Ectodermal cell (in vitro differentiated cells): Measurements from ENCODE around the gene STXBP6.
"Not testable (repeated sequence)": the region's sequence is repeated elsewhere in the genome, so short reads cannot be mapped to it uniquely, and the experiment has no call there.

Source experiments
- H3K27ac ChIP-seq: 2 replicates; pipeline ENCODE4 v1.7.0; 2013; ENCODE audit warnings: mild to moderate bottlenecking, low read depth, low read length; ENCODE audit not compliant: insufficient read depth, poor library complexity, severe bottlenecking
- H3K27me3 ChIP-seq: 2 replicates; pipeline ENCODE4 v1.7.0; 2013; ENCODE audit warnings: mild to moderate bottlenecking, low read length; ENCODE audit not compliant: insufficient read depth, control insufficient read depth, poor library complexity, severe bottlenecking
- H3K36me3 ChIP-seq: one replicate; pipeline ENCODE4 v1.7.0; 2013; ENCODE audit warnings: low read length; ENCODE audit not compliant: control insufficient read depth, insufficient read depth
- H3K4me1 ChIP-seq: one replicate; pipeline ENCODE4 v1.7.0; 2013; ENCODE audit warnings: low read length; ENCODE audit not compliant: control insufficient read depth, insufficient read depth
- H3K4me3 ChIP-seq: 2 replicates; pipeline ENCODE4 v1.7.0; 2013; ENCODE audit warnings: low read depth, low read length, control low read depth; ENCODE audit not compliant: insufficient read depth
- H3K9me3 ChIP-seq: 2 replicates; pipeline ENCODE4 v1.7.0; 2013; ENCODE audit warnings: mild to moderate bottlenecking, low read length, moderate library complexity; ENCODE audit not compliant: control insufficient read depth
- WGBS, 2 experiments: methylation state at CpG; one replicate each; pipeline ENCODE4 v1.1.7; 2013; ENCODE audit warnings: missing lambda C conversion rate in 2 of 2; 5-methylcytosine and 5-hydroxymethylcytosine counted together

Gene STXBP6

DNA sequence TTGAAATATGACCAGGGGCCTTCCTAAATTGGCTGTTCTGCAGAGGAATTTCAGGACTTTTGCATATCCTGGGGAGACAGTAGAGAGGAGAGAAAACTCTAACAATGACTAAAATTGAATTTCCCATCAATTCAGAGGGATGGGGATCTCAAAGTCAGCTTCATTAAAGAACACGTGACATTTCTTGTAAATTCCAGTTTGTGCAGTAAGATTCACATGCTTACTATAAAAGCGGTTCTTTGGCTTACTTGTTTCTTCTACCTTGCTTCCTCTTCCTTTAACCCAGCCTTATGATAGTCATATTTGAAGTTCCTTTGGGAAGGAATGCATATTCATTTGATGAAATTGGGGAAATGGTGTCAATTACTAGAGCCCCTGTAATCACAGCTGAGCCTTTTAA, 272.3 kb downstream of the STXBP6 start:
- H3K4me1 ChIP-seq, result no peaks in the 10 kb centered on the region
- WGBS, 2 experiments, result 100% methylated on average over 2 of the region's 2 CpGs
- no peak overlapping the region for H3K4me3 ChIP-seq
- no peaks in the 10 kb centered on the region for H3K27me3 ChIP-seq
- no peak overlapping the region for H3K27ac ChIP-seq
- no peaks in the 10 kb centered on the region for H3K9me3 ChIP-seq
- H3K36me3 ChIP-seq, result no peaks in the 10 kb centered on the region

- Histone ChIP-seq H3K27me3 (no peaks in the 10 kb centered on the region), H3K4me3 (no peak overlapping the region), H3K27ac (no peak overlapping the region), H3K36me3 (no peaks in the 10 kb centered on the region), H3K9me3 (no peaks in the 10 kb centered on the region), H3K4me1 (no peaks in the 10 kb centered on the region)
- WGBS, 2 experiments, result 85 to 87% methylated on average over 8 of the region's 8 CpGs
These were observed 274.0 kb downstream of the STXBP6 start for GRCh38 chr14:24775950-24776349.

DNA sequence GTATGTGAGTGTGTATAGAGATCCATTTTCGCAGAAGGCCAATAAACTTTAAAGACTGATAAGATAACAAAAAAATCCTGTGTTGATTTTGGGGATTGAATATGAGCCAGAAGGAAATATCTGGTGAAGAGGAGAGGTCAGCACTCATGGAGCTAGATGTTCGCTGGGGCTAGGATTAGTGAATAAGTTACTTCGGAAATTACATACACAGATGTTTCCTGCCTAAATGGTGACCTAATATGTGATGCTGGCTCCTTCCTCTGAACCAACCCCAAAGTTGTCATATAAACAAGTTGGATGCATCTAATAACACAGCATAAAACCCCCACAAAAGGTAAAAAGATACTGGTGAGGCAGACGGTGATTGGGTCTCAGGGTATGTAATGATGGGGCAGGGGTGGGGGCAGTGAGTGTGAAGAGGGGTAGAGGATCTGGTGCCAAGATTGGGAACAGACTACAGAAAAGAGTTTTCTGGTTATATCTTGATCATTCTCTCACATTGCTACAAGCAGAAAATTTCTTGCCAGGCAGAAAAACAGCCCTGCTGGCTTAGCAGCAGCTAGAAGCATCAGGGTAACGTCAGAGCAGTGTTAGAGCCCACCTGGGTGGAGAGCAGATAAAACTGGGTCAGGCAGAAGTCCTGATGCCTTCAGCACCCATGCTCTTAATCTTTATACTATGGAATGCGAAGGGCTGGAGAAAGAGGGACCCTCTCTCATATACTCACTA, 275.6 kb downstream of the STXBP6 start:
- Histone ChIP-seq H3K4me3 (no peak overlapping the region), H3K36me3 (no peaks in the 10 kb centered on the region), H3K9me3 (no peaks in the 10 kb centered on the region), H3K27me3 (no peaks in the 10 kb centered on the region), H3K27ac (no peak overlapping the region), H3K4me1 (no peaks in the 10 kb centered on the region)
- WGBS, 2 experiments, result 76 to 77% methylated on average over 6 of the region's 6 CpGs

- WGBS, 2 experiments, result no CpG with 5 or more reads among the region's 1 CpG
- H3K4me1 ChIP-seq, H3K27ac ChIP-seq: not testable (repeated sequence)
These were observed 276.4 kb downstream of the STXBP6 start for GRCh38 chr14:24773564-24773963.

GRCh38 chr14:24766434-24766833, 283.5 kb downstream of the STXBP6 start:
- WGBS, 2 experiments, result 47 to 50% methylated on average over 2 of the region's 2 CpGs
- Histone ChIP-seq H3K9me3 (no peaks in the 10 kb centered on the region), H3K4me1 (no peaks in the 10 kb centered on the region), H3K27me3 (no peaks in the 10 kb centered on the region), H3K36me3 (no peaks in the 10 kb centered on the region), H3K27ac (no peak overlapping the region), H3K4me3 (no peak overlapping the region)

More at GRCh38 chr14:24773564-24773963, 276.4 kb downstream of the STXBP6 start:
- H3K9me3 ChIP-seq, H3K4me3 ChIP-seq, H3K27me3 ChIP-seq, H3K36me3 ChIP-seq: not testable (repeated sequence)

- Histone ChIP-seq H3K36me3 (no peaks in the 10 kb centered on the region), H3K9me3 (no peaks in the 10 kb centered on the region), H3K27ac (no peak overlapping the region), H3K4me3 (no peak overlapping the region), H3K27me3 (no peaks in the 10 kb centered on the region), H3K4me1 (no peaks in the 10 kb centered on the region)
- WGBS, 2 experiments, result 75 to 76% methylated on average over 2 of the region's 2 CpGs
These were observed 288.8 kb downstream of the STXBP6 start for GRCh38 chr14:24761141-24761540.
